IPS-11a (cell line): ENCODE results near the gene KMT5C.

ENCODE experiments used
- H3K4me3 ChIP-seq: one replicate; pipeline ENCODE4 v1.5.1; 2013; ENCODE audit warnings: low read depth, low read length, control low read depth

The KMT5C gene

GRCh38 chr19:55339105-55339888, at the start of gene KMT5C:
TSS of gene KMT5C (plus strand) at chr19:55339876. CDS start at chr19:55341937, 2,061 bp downstream.
- peak within 1 kb of the TSS; percentile 72 for H3K4me3 ChIP-seq

GRCh38 chr19:55297267-55297666, 42.4 kb upstream of the KMT5C start:
- no peak overlapping the region for H3K4me3 ChIP-seq

- H3K4me3 ChIP-seq = no peak overlapping the region
Measured at GRCh38 chr19:55299991-55300390, 39.7 kb upstream of the KMT5C start.

GRCh38 chr19:55300886-55301458, 38.7 kb upstream of the KMT5C start:
- no peak overlapping the region for H3K4me3 ChIP-seq

- H3K4me3 ChIP-seq = no peak overlapping the region
Measured at GRCh38 chr19:55301459-55302317, 38.0 kb upstream of the KMT5C start.

GRCh38 chr19:55302318-55302703, 37.4 kb upstream of the KMT5C start:
- H3K4me3 ChIP-seq = no peak overlapping the region

GRCh38 chr19:55303477-55303876, 36.2 kb upstream of the KMT5C start:
- H3K4me3 ChIP-seq = no peak overlapping the region

- no peak overlapping the region for H3K4me3 ChIP-seq
Measured at GRCh38 chr19:55304279-55304978, 35.2 kb upstream of the KMT5C start.

- no peak overlapping the region for H3K4me3 ChIP-seq
Measured at GRCh38 chr19:55304980-55305379, 34.7 kb upstream of the KMT5C start.

- H3K4me3 ChIP-seq = no peak overlapping the region
Measured at GRCh38 chr19:55305491-55305890, 34.2 kb upstream of the KMT5C start.

GRCh38 chr19:55305983-55306562, 33.6 kb upstream of the KMT5C start:
- H3K4me3 ChIP-seq = no peak overlapping the region

GRCh38 chr19:55306712-55307111, 33.0 kb upstream of the KMT5C start:
- H3K4me3 ChIP-seq = no peak overlapping the region

GRCh38 chr19:55308281-55308680, 31.4 kb upstream of the KMT5C start:
- H3K4me3 ChIP-seq = no peak overlapping the region

GRCh38 chr19:55309448-55309847, 30.2 kb upstream of the KMT5C start:
- no peak overlapping the region for H3K4me3 ChIP-seq

GRCh38 chr19:55310498-55310897, 29.2 kb upstream of the KMT5C start:
- H3K4me3 ChIP-seq = no peak overlapping the region

- H3K4me3 ChIP-seq = no peak overlapping the region
Measured at GRCh38 chr19:55311397-55311796, 28.3 kb upstream of the KMT5C start.

GRCh38 chr19:55311797-55312196, 27.9 kb upstream of the KMT5C start:
- no peak overlapping the region for H3K4me3 ChIP-seq

- H3K4me3 ChIP-seq = no peak overlapping the region
Measured at GRCh38 chr19:55312621-55313512, 26.8 kb upstream of the KMT5C start.

GRCh38 chr19:55314396-55314795, 25.3 kb upstream of the KMT5C start:
- no peak overlapping the region for H3K4me3 ChIP-seq
